ENCODE data around the gene SLC9A1.

SLC9A1 gene

DNA sequence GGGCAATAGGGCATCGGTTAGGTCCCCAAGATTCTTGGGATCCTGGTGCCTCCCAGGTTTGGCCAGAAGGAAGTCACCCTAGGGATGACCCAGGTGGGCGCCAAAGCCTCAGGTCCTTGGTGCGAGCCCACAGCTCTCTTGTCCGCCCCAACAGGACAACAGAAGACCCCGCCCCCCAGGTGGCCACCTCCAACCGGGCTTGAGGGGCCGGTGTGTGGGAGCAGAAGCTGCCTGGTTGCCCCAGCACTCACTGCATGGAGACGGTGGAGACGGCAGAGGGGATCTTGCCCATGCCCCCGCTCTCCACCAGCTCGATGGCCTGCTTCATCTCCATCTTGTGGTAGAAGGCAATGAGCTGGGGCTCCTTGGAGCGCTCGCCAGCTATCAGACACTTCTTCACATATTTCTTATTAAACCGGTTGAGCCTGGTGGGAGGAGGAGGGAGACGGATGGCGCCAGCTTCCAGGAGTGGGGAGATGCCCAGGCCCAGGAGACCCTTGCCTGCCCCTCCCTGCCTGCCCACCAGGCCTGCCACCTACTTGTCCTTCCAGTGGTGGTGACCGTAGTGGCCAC, 52.7 kb downstream of the SLC9A1 start:
- DNase-seq, result no peak

DNA sequence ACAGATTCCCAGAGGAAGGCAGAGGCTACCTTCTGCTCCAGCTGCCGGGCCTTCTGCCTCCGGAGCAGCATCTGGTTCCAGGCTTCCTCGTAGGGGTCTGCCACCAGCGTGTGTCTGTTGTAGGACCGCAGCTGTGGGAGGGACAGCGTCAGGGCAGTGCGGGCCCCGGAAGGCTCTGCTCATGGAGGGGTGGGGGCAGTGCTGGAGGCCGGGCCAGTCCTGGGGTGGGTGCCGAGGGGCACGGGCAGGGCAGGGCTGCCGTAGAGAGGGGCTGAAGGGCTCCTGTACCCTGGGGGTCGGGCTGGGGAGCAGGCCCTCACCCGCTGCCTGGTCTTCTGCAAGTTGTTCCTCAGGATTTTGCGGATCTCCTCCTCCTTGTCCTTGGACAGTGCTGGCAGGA, 53.2 kb downstream of the SLC9A1 start:
- no peak for DNase-seq

GRCh38 chr1:27101054-27101491, 53.9 kb downstream of the SLC9A1 start:
- DNase-seq, result no peak

DNA sequence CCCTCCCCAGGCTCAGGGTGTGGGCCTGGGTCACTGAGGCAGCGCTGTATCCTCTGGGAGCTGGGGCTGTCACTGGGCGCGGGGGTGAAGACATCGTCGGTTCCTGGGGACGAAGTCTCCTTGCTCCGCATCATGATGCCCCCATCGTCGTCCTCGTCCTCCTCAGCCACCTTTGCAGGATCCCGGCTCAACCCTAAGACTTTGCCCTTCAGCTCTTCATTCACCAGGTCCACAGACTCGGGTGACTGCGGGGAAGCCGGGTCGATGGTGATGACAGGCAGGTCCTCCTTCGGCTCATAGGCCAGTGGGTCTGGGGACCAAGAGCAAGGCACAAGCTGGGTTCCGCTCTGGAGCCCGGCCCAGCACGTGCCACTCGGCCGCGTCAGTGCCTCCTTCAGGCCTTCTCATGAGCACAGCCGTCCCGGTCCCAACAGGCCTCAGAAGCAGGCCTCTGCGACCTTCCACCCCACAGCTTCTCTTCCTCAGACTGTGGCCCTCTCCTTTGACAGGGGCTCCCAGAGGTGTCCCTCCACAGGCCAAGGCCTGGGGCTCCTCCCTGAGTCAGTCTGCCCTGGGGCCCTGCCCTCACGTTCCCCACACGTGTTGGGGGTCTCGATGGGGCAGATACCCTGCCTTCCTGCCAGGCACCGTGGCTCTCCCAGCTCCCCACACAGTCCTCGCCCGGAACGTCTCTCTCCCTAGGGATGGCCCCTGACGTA, 54.4 kb downstream of the SLC9A1 start:
- no peak for DNase-seq

DNA sequence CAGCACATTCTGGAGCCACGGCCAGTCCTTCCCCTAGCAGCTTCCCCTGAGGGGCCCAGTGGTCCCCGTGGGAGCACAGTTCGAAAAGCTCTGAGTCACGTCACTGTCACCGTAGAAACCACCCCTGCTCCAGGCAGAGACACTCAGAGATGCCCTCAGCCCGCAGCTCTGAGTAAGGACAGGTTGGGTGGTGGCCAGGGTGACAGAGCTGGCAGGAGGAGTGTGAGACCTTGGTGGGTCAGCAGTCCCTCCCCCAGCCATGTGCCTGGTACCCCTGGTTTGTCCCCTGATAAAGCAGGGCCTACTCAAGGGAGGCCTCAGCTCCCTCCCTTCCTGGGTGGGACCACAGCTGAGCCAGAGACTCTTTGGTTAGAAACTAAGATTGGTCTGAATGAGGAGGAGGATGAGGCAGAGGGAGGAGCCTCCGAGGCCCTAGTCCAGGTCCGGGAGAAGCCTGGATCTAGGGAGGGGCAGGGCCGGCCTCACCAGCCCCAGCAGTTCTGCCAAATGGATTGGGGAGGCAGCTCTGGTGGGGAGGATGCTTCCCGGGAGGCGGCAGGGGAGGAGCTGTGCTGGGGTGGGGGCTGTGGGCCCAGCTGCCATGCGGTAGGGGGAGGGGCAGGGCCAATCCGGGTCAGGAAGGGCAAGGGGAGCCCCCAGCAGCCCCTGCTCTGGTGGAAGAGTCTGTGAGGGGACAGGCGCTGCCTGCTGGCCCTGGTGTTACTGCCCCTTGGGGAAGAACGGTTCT, 55.2 kb downstream of the SLC9A1 start:
- DNase-seq, result peak in 1 of 14 donors; percentile 27

GRCh38 chr1:27099135-27099586, 55.8 kb downstream of the SLC9A1 start:
- DNase-seq, result no peak

DNA sequence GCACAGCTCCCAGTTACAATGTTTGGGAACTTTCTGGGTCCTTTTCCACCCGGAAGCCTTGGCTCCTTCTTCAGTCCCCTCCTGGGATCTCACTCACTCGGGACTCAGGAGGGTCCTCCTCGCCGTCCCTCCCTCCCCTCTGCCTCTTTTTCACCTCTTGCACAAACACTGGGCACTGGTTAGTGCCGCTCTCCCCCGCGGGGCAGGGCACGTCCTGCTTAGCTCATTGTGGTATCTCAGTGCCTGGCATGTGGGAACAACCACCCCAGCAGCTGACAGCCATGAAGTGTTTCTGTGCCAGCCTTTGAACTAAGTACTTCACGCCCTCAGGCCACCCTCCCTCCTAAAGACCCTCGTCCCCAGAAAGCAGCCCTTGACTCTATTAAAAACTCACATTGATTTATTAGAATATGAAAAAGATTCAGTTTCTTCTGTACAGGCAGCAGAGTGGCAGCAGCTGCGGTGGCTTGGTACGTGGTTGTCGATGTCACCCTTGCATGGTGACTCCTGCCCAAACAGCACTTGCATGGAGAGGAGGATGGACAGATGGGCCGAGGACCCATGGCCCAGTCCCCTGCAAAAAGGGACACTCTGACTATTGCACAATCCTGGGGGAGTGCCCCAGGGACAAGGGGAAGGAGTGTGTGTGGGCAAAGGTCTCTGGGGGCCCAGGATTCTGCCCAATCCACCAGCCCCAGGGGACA, 56.3 kb downstream of the SLC9A1 start:
- DNase-seq, result no peak

DNA sequence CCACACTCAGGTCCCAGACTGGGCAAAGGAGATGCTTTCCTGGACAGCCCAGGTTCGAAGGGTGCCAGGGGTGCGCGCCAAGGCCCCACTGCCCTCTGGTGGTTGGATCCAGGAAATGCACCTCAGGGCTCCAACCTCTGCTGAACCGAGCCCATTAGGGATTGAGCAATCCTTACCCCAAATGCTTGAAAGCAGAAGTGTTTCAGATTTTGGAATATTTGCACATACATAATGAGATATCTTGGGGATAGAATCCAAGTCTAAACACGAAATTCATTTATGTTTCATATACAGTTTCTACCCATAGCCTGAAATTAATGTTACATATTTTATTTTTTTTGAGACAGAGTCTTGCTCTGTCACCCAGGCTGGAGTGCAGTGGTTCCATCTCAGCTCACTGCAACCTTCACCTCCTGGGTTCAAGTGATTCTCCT, 57.4 kb downstream of the SLC9A1 start:
- peak in 12 of 14 donors; percentile 15 to 81 (median 40) for DNase-seq

DNA sequence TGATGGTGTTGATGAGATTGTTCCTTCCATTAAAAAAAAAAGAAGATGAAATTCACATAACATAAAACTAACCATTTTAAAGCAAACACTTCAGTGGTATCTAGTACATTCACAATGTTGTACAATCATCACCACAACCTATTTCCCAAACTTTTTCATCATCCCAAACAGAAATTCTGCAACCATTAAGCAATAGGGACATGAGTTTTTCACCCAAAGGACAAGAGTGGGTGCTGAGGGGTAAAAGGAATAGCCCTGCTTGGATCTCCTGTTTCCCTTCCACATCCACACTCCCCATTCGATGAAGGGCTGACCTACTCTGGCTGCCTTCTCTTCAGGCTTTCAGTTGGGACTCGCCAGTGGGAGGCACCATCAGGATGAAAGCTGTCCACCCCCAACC, 59.3 kb downstream of the SLC9A1 start:
- DNase-seq, result no peak

- DNase-seq, result no peak
Measured at GRCh38 chr1:27092888-27093287, 62.0 kb downstream of the SLC9A1 start.

DNA sequence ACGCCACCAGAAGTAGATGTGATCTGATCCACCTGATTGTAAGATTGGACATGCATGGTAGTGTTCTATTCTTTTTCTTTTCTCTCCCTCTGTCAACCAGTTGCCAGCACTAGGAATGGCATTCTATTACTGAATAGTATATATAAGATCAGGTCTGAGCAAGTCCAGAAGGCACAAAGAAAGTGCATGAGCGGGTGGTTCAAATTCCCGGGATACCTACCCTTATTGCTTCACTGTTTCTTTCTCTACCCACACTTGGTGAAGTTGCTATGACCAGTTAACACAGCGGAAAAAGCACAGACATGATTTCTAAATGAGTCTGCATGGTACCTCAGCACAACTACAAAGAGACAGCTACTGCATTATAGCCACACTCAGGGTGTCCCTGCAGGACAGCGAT, 64.0 kb downstream of the SLC9A1 start:
- no peak for DNase-seq

- DNase-seq, result peak in 1 of 14 donors; percentile 21
Measured at GRCh38 chr1:27087371-27088220, 67.3 kb downstream of the SLC9A1 start.

- no peak for DNase-seq
Measured at GRCh38 chr1:27086628-27087027, 68.3 kb downstream of the SLC9A1 start.

- no peak for DNase-seq
Measured at GRCh38 chr1:27086026-27086425, 68.9 kb downstream of the SLC9A1 start.

DNA sequence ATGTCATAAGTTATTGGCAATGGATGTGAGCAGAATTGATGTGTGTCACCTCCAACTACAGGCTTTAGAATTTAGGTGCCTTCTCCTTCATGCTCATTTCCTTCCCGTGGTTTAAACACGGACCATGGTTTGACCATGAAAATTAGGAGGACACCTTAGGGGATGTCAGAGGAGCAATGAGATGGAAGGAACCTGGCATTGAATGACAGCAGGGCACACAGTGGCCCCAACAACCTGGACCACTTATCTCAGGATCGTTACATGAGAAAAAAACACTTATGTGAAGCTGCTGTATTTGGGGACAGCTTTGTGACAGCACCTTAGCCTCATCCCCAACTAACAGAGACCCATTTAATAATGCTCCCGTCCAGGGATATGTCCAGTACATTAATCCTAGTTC, 70.8 kb downstream of the SLC9A1 start:
- no peak for DNase-seq

GRCh38 chr1:27077968-27078367, 77.0 kb downstream of the SLC9A1 start:
- no peak for DNase-seq

DNA sequence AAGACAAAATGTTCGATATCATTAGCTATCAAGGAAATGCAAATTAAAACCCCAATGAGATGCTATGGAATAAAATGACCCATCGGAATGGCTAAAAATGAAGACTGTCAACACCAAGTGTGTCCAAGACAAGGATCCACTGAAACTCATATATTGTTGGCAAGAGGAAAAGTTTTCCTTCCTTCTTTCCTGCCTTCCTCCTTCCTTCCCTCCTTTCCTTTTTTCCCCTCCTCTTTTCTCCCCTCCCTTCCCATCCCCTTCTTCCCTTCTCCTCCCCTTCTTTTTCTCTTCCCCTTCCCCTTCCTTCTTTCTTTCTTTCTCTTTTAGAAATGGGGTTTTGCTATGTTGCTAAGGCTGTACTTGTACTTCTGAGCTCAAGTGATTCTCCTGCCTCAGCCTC, 78.1 kb downstream of the SLC9A1 start:
- DNase-seq, result no peak

GRCh38 chr1:27074175-27074780, 80.6 kb downstream of the SLC9A1 start:
- DNase-seq, result no peak

DNA sequence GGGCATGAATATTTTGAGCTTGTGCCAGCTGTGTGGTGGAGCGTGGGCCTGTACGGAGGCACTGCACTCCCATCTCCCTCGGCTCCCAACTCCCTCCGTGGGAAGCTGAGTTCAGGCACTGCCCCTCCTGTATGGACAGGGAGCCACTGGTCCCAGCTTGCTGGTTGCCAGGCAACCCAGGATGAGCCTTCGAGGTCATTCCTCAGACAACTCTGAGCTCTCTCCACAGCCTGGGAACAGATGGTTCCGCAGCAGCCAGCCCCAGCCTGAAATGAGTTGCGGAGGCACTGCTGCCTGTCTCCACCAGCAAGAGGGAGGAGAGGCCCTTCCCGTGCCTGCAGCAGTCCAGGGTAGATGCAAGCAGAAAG, 83.9 kb downstream of the SLC9A1 start:
- peak in 4 of 14 donors; percentile 5 to 90 (median 22) for DNase-seq

- no peak for DNase-seq
Measured at GRCh38 chr1:27070390-27071048, 84.4 kb downstream of the SLC9A1 start.

DNA sequence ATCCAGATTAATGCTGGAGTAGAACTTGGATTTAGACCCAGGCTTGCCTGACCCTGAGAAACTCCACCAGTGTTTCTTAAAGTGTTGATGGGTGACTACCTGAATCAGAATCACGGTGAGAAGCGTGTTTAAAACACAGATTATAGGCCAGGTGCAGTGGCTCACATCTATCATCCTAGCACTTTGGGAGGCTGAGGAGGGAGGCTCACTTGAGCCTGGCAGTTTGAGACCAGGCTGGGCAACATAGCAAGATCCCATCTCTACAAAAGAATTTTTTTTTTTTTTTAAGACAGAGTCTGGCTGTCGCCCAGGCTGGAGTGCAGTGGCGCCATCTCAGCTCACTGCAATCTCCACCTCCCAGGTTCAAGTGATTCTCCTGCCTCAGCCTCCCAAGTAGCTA, 86.0 kb downstream of the SLC9A1 start:
- no peak for DNase-seq

Measured in C1 segment of cervical spinal cord (tissue), 14 donors.